Astrocyte (in vitro differentiated cells and primary cell): ENCODE results near the gene ZNF322. TPM values are rescaled to one million over a fixed set of nuclear protein-coding genes. Genes with fewer than 3 reads are reported as not detected.

Experiments used
- DNase-seq: peaks from one replicate; pipeline ENCODE4 v3.0.0-alpha.2; 2010; ENCODE audit warnings: low read depth
- FAIRE-seq: peaks from 2 replicates; lab custom pipeline; 2011; peaks lifted over from hg19 to GRCh38; lab: Jason Lieb, UNC
- H2AFZ ChIP-seq: 2 replicates; pipeline ENCODE4 v1.6.0; 2012; ENCODE audit warnings: low read depth, low read length, inconsistent platforms
- H3K27ac ChIP-seq: 2 replicates; pipeline ENCODE4 v1.5.1; 2011; ENCODE audit warnings: low read depth, low read length, inconsistent platforms
- H3K27me3 ChIP-seq: 2 replicates; pipeline ENCODE4 v1.6.0; 2011; ENCODE audit warnings: low read length, inconsistent platforms; ENCODE audit not compliant: insufficient read depth
- H3K36me3 ChIP-seq: 2 replicates; pipeline ENCODE4 v1.5.1; 2011; ENCODE audit warnings: low read length, inconsistent platforms; ENCODE audit not compliant: insufficient read depth
- H3K4me1 ChIP-seq: 2 replicates; pipeline ENCODE4 v1.5.1; 2011; ENCODE audit warnings: low read length, inconsistent platforms; ENCODE audit not compliant: insufficient read depth
- H3K4me2 ChIP-seq: 2 replicates; pipeline ENCODE4 v1.6.0; 2012; ENCODE audit warnings: low read length, inconsistent platforms
- H3K4me3 ChIP-seq: 2 replicates; pipeline ENCODE4 v1.5.1; 2011; ENCODE audit warnings: low read depth, mild to moderate bottlenecking, low read length, inconsistent platforms; ENCODE audit not compliant: insufficient read depth
- H3K79me2 ChIP-seq: 2 replicates; pipeline ENCODE4 v1.6.0; 2012; ENCODE audit warnings: mild to moderate bottlenecking, low read length, inconsistent platforms; ENCODE audit not compliant: insufficient read depth
- H3K9ac ChIP-seq: 2 replicates; pipeline ENCODE4 v1.6.0; 2012; ENCODE audit warnings: mild to moderate bottlenecking, low read length, inconsistent platforms
- H3K9me3 ChIP-seq: 2 replicates; pipeline ENCODE4 v1.5.1; 2012; ENCODE audit warnings: low read depth, mild to moderate bottlenecking, low read length, inconsistent platforms; ENCODE audit not compliant: insufficient read depth
- H4K20me1 ChIP-seq: 2 replicates; pipeline ENCODE4 v1.6.0; 2012; ENCODE audit warnings: low read length, inconsistent platforms; ENCODE audit not compliant: insufficient read depth
- H3K27ac Mint-ChIP-seq: one replicate; pipeline ENCODE4 v1.8.0; 2021; ENCODE audit warnings: mild to moderate bottlenecking, mixed read lengths; ENCODE audit not compliant: unreplicated experiment
- H3K27me3 Mint-ChIP-seq: one replicate; pipeline ENCODE4 v1.8.0; 2021; ENCODE audit warnings: low read depth, mixed read lengths; ENCODE audit not compliant: unreplicated experiment
- H3K36me3 Mint-ChIP-seq: one replicate; pipeline ENCODE4 v1.8.0; 2021; ENCODE audit warnings: low read depth, mixed read lengths; ENCODE audit not compliant: unreplicated experiment
- H3K4me1 Mint-ChIP-seq: one replicate; pipeline ENCODE4 v1.8.0; 2021; ENCODE audit warnings: low read depth, mixed read lengths; ENCODE audit not compliant: unreplicated experiment
- H3K4me3 Mint-ChIP-seq: one replicate; pipeline ENCODE4 v1.8.0; 2021; ENCODE audit warnings: mild to moderate bottlenecking, moderate library complexity, mixed read lengths; ENCODE audit not compliant: unreplicated experiment
- H3K9me3 Mint-ChIP-seq: one replicate; pipeline ENCODE4 v1.8.0; 2021; ENCODE audit warnings: mild to moderate bottlenecking, mixed read lengths; ENCODE audit not compliant: unreplicated experiment
- EZH2 ChIP-seq: IDR thresholded peaks from 2 replicates; pipeline ENCODE4 v1.6.1; 2012; ENCODE audit warnings: mild to moderate bottlenecking, low read length, inconsistent platforms; ENCODE audit not compliant: insufficient read depth
- total RNA-seq: library from RNA; stranded (reverse); gene quantifications from 2 replicates; pipeline ENCODE4 v1.2.1, GENCODE V29; 2021
- TF ChIP-seq, protein P1 (sequence below): IDR thresholded peaks from 2 replicates; pipeline ENCODE4 v1.5.1; 2011; ENCODE audit warnings: low read depth, mild to moderate bottlenecking, inconsistent platforms, low read length, moderate library complexity; ENCODE audit not compliant: insufficient read depth

Gene ZNF322
- total RNA-seq, 1 donor from 2014 or later = 27.3 TPM

DNA sequence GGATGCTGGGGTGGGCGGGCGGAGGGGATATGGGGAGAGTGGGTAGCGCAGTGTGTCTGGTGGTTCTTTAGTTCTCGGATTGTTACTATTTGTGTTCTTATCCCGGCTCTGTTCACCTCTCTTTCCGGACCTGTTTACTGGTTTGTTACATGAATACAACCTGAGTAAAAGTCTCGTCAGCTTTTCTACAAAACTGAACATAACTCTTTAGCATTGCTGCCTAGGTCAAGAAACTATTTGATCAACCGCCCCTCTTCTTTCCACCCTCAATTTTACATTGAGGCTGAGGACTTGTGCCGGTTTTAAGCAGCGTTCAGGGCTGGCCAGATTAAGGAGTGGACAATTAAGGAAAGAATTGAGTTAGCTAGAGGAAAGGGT is 62.2 kb downstream of the ZNF322 start:
- Histone ChIP-seq H3K36me3 (peaks cover 17% of the 10 kb centered on the region), H3K27me3 (peaks cover 7% of the 10 kb centered on the region), H4K20me1 (peaks cover 10% of the 10 kb centered on the region), H3K9ac (peak overlapping the region; percentile 96), H3K79me2 (peaks cover 22% of the 10 kb centered on the region), H3K4me2 (peak overlapping the region; percentile 99), H3K4me1 (peaks cover 17% of the 10 kb centered on the region), H3K4me3 (peak overlapping the region; percentile 99), H2AFZ (no peak overlapping the region), H3K9me3 (no peaks in the 10 kb centered on the region), H3K27ac (peak overlapping the region; percentile 90)
- H3K27me3 Mint-ChIP-seq = no peaks in the 10 kb centered on the region
- no peaks in the 10 kb centered on the region for H3K9me3 Mint-ChIP-seq
- no peak for DNase-seq
- H3K36me3 Mint-ChIP-seq = peaks cover 3% of the 10 kb centered on the region
- H3K4me1 Mint-ChIP-seq = peaks cover 3% of the 10 kb centered on the region
- no peak overlapping the region for H3K4me3 Mint-ChIP-seq
- no peak for FAIRE-seq
- no peak overlapping the region for H3K27ac Mint-ChIP-seq
- no peak for TF ChIP-seq EZH2
- TF ChIP-seq, protein P1, sequence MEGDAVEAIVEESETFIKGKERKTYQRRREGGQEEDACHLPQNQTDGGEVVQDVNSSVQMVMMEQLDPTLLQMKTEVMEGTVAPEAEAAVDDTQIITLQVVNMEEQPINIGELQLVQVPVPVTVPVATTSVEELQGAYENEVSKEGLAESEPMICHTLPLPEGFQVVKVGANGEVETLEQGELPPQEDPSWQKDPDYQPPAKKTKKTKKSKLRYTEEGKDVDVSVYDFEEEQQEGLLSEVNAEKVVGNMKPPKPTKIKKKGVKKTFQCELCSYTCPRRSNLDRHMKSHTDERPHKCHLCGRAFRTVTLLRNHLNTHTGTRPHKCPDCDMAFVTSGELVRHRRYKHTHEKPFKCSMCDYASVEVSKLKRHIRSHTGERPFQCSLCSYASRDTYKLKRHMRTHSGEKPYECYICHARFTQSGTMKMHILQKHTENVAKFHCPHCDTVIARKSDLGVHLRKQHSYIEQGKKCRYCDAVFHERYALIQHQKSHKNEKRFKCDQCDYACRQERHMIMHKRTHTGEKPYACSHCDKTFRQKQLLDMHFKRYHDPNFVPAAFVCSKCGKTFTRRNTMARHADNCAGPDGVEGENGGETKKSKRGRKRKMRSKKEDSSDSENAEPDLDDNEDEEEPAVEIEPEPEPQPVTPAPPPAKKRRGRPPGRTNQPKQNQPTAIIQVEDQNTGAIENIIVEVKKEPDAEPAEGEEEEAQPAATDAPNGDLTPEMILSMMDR = no peak

DNA sequence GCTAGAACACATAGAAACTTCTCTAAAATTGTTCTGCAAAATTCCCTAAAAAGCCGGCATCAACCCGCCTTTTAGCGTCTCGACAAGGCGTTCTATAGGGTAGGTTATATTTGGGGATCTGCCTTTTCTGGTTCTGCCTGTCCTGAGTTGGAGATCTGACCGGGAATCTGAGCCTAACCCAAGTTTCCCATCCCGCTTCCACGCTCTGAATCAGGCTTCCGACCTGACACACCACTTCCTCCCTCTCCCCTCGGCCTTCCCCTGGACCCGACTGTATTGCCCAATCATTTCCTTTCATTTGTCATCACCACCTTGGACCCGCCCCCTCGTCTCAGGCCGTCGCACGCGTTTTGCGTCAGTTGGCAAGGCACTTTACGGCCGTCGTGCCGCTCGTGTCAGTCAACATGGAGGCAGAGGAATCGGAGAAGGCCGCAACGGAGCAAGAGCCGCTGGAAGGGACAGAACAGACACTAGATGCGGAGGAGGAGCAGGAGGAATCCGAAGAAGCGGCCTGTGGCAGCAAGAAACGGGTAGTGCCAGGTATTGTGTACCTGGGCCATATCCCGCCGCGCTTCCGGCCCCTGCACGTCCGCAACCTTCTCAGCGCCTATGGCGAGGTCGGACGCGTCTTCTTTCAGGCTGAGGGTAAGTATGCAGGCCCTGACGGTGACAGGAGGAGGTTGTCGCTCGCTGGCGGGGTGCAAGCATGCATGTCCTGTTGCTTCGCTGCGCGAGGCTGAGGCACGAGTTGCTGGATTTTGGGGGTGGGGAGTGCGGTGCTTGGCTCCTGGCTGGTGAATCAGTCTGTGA is 62.8 kb downstream of the ZNF322 start, which contains the start of gene ABT1:
TSS of gene ABT1 (plus strand) at position 375 of the 810 bp plus-strand sequence. CDS start at position 405, 30 bp downstream.
- peak within 1 kb of the TSS; percentile 96 for H3K9ac ChIP-seq
- no peaks in the 10 kb centered on the region for H3K9me3 Mint-ChIP-seq
- peak; percentile 71 for FAIRE-seq
- no peak within 1 kb of the TSS for H3K27ac Mint-ChIP-seq
- H3K4me1 Mint-ChIP-seq = peaks cover 3% of the 10 kb centered on the region
- peaks cover 5% of the 10 kb centered on the region for H3K27me3 Mint-ChIP-seq
- peaks cover 17% of the 10 kb centered on the region for H3K4me1 ChIP-seq
- H3K4me3 ChIP-seq = peak within 1 kb of the TSS; percentile 99
- H3K36me3 Mint-ChIP-seq = peaks cover 3% of the 10 kb centered on the region
- peaks cover 17% of the 10 kb centered on the region for H3K36me3 ChIP-seq
- no peak for TF ChIP-seq EZH2
- TF ChIP-seq, protein P1 = no peak
- peaks cover 13% of the 10 kb centered on the region for H3K27me3 ChIP-seq
- DNase-seq = peak; percentile 95
- peak within 1 kb of the TSS; percentile 90 for H3K27ac ChIP-seq
- no peaks in the 10 kb centered on the region for H3K9me3 ChIP-seq
- H4K20me1 ChIP-seq = peaks cover 10% of the 10 kb centered on the region
- peak within 1 kb of the TSS; percentile 97 for H2AFZ ChIP-seq
- H3K79me2 ChIP-seq = peaks cover 22% of the 10 kb centered on the region
- H3K4me2 ChIP-seq = peak within 1 kb of the TSS; percentile 99
- no peak within 1 kb of the TSS for H3K4me3 Mint-ChIP-seq
